Measurements from ENCODE around the gene HAPLN2.

- TF ChIP-seq EZH2phosphoT487 (IDR thresholded peaks at IDR 0.05) (no peak), CTCF (IDR thresholded peaks at IDR 0.05) (no peak)
These were observed 19.4 kb upstream of the HAPLN2 start for GRCh38 chr1:156599811-156600210.

All from neural progenitor cell (in vitro differentiated cells).